GM12891 (cell line): ENCODE results near the gene KCNIP4.

Source experiments
- PAX5 ChIP-seq: IDR thresholded peaks from 2 replicates; pipeline ENCODE4 v1.6.1; 2011; ENCODE audit warnings: low read length, moderate library complexity, mild to moderate bottlenecking; ENCODE audit not compliant: insufficient read depth, severe bottlenecking
- POLR2A ChIP-seq: IDR thresholded peaks from 2 replicates; pipeline ENCODE4 v1.6.1; 2011; ENCODE audit warnings: low read depth, low read length, control low read depth
- POLR2AphosphoS5 ChIP-seq: IDR thresholded peaks from 2 replicates; pipeline ENCODE4 v1.6.1; 2011; ENCODE audit warnings: low read depth, low read length, control low read depth
- POU2F2 ChIP-seq: IDR thresholded peaks from 2 replicates; pipeline ENCODE4 v1.6.1; 2011; ENCODE audit warnings: low read depth, mild to moderate bottlenecking, control low read depth, low read length, moderate library complexity
- SPI1 ChIP-seq: IDR thresholded peaks from 2 replicates; pipeline ENCODE4 v1.6.1; 2011; ENCODE audit warnings: low read depth, low read length, control low read depth
- TAF1 ChIP-seq: IDR thresholded peaks from 2 replicates; pipeline ENCODE4 v1.6.1; 2011; ENCODE audit warnings: low read depth, low read length, control low read depth

DNA sequence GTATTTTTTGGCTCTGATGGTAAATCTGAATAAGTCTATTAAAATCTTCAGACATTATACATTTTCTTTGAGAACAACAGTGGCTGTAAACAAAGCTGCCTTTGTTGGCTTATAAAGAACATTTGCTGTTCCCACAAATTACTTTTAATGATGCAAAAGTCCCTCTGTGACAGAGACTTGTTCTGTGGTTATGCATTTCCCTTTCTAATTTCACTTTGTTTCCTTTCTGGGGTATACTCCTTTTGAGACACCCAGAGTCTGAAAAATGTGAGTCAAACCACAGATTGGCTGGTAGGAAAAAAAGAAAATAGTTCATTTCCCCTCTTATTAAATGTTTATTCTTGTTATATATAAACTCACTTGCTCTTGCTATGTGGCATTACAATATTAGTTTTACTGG is 845.9 kb downstream of the KCNIP4 start:
- no peak for TF ChIP-seq POLR2A
- TF ChIP-seq TAF1 = no peak
- no peak for TF ChIP-seq POU2F2
- no peak for TF ChIP-seq POLR2AphosphoS5
- TF ChIP-seq SPI1 = no peak
- TF ChIP-seq PAX5 = no peak
